Upper lobe of left lung (tissue), 4 donors: ENCODE results near the gene VAV2.

Experiments
- CTCF ChIP-seq, 6 experiments: fragments of 450-650 bp in 4 of 6; fragments of 200-600 bp in 2 of 6; sonication (generic) in 2 of 6; IDR thresholded peaks; one replicate each; pipeline ENCODE4 v1.5.1; 2016 to 2019; ENCODE audit warnings: antibody characterized with exemption in 6 of 6
- POLR2AphosphoS5 ChIP-seq, 2 donors: sonication (generic); formaldehyde crosslinking; IDR thresholded peaks; one replicate each; pipeline ENCODE4 v1.5.1; 2017; ENCODE audit warnings: antibody characterized with exemption in 2 of 2

GRCh38 chr9:133767008-133767407 is 225.1 kb downstream of the VAV2 start:
- TF ChIP-seq CTCF (IDR thresholded peaks at IDR 0.05) (no peak), POLR2AphosphoS5 (IDR thresholded peaks at IDR 0.05) (no peak)
